Measurements from ENCODE around the gene GTF2A1L. TPM values are rescaled to one million over a fixed set of nuclear protein-coding genes. Genes with fewer than 3 reads are reported as not detected.

The GTF2A1L gene
- polyA plus RNA-seq, 2 of the 4 experiments (the other 2 are of a cell fraction): not detected

DNA sequence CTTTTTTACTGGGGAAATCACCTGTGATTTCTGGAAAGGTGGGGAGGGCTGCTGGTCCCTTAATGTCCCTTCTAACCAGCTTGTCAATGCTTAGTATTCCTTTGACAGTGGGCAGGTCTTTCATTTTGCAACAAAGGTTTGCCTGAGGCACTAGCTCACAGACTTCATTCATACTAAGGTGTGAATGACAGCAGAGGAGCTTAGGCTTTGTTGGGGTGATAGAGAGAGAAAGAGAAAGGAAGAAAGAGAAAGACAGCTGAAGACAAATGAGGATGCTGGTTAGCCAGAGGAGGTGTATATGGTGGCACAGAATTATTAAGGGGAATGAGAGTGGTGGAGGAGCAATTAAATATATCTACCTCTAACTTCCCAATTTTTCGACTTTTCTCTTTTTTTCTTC lies 28.9 kb upstream of the GTF2A1L start:
- TF ChIP-seq RNF2 (IDR thresholded peaks at IDR 0.05; ENCODE audit: borderline replicate concordance, low read depth) (no peak), FOSL2 (IDR thresholded peaks at IDR 0.05) (no peak), FOSL2 (CRISPR knock-in tag; IDR thresholded peaks at IDR 0.05) (no peak), ELK1 (IDR thresholded peaks at IDR 0.05; ENCODE audit: low read depth, low read length) (no peak), NPAS2 (CRISPR knock-in tag; IDR thresholded peaks at IDR 0.05; ENCODE audit: borderline replicate concordance) (no peak), SREBF2 (IDR thresholded peaks at IDR 0.05) (no peak), GATA3 (IDR thresholded peaks at IDR 0.05; ENCODE audit: borderline replicate concordance) (no peak), POLR2AphosphoS2 (conservative IDR thresholded peaks at IDR 0.05; ENCODE audit: low read length) (no peak), CBX2 (IDR thresholded peaks at IDR 0.05; ENCODE audit: borderline replicate concordance, low read depth) (no peak), HES2 (IDR thresholded peaks at IDR 0.05) (no peak), HOXB13 (CRISPR knock-in tag; IDR thresholded peaks at IDR 0.05; ENCODE audit: low read depth) (no peak), JUN (IDR thresholded peaks at IDR 0.05) (no peak), RAD21 (conservative IDR thresholded peaks at IDR 0.05 in 1 of 2, IDR thresholded peaks at IDR 0.05 in 1 of 2) (no peak), NFE2L2 (conservative IDR thresholded peaks at IDR 0.05; ENCODE audit: low read length) (no peak), EP300 (IDR thresholded peaks at IDR 0.05) (no peak), HDAC2 (IDR thresholded peaks at IDR 0.05) (no peak), ZSCAN20 (CRISPR knock-in tag; IDR thresholded peaks at IDR 0.05) (no peak), ESRRA (IDR thresholded peaks at IDR 0.05; ENCODE audit: borderline replicate concordance, low read length) (no peak), HEYL (CRISPR knock-in tag; IDR thresholded peaks at IDR 0.05) (no peak)
- TF ChIP-seq, protein P1, sequence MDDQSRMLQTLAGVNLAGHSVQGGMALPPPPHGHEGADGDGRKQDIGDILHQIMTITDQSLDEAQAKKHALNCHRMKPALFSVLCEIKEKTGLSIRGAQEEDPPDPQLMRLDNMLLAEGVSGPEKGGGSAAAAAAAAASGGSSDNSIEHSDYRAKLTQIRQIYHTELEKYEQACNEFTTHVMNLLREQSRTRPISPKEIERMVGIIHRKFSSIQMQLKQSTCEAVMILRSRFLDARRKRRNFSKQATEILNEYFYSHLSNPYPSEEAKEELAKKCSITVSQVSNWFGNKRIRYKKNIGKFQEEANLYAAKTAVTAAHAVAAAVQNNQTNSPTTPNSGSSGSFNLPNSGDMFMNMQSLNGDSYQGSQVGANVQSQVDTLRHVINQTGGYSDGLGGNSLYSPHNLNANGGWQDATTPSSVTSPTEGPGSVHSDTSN (IDR thresholded peaks at IDR 0.05): no peak
- WGBS (ENCODE audit: missing lambda C conversion rate): 46% methylated on average over 1 of the region's 1 CpG
- Histone ChIP-seq H3K9me3 (no peaks in the 10 kb centered on the region), H3K4me1 (no peaks in the 10 kb centered on the region), H3K4me3 (no peak overlapping the region), H3K27ac (no peak overlapping the region), H3K4me2 (peak overlapping the region; percentile 22)
- DNase-seq (ENCODE audit: low read depth in 1 of 2, low spot score in 1 of 2) (no peak), ATAC-seq (peak in 1 of 2 experiments; percentile 30; a peak in 1 of 6 replicates), FAIRE-seq (no peak)
- POLR2A ChIA-PET: no interaction called here
- CTCF ChIA-PET: interaction anchor here (0.6 to 3.7 kb wide), 21 partner anchors 11 to 1843 kb away, joined by 3 to 27 read pairs (median 3); no protein-coding TSS in a partner anchor

GRCh38 chr2:48589170-48589767 lies 28.4 kb upstream of the GTF2A1L start:
- ATAC-seq: peak; percentile 51 to 79; a peak in 4 of 6 replicates
- H3K9me3 ChIP-seq: no peaks in the 10 kb centered on the region
- peak; percentile 44 to 54 for DNase-seq (ENCODE audit: low read depth in 1 of 2, low spot score in 1 of 2)
- no peaks in the 10 kb centered on the region for H3K4me1 ChIP-seq
- H3K4me2 ChIP-seq: peak overlapping the region; percentile 22
- ChIA-PET CTCF (interaction anchor here (0.6 to 3.7 kb wide), 18 partner anchors 11 to 1842 kb away, joined by 3 to 27 read pairs (median 4); no protein-coding TSS in a partner anchor), POLR2A (no interaction called here)
- TF ChIP-seq RAD21 (conservative IDR thresholded peaks at IDR 0.05 in 1 of 2, IDR thresholded peaks at IDR 0.05 in 1 of 2): peak; percentile 74 to 78
- no peak for TF ChIP-seq HMGXB4 (CRISPR knock-in tag; IDR thresholded peaks at IDR 0.05; ENCODE audit: borderline replicate concordance)
- TF ChIP-seq SMC3 (IDR thresholded peaks at IDR 0.05): peak; percentile 71
- no peak for TF ChIP-seq MYC (IDR thresholded peaks at IDR 0.05; ENCODE audit: borderline replicate concordance, low read length)
- TF ChIP-seq, protein P2, sequence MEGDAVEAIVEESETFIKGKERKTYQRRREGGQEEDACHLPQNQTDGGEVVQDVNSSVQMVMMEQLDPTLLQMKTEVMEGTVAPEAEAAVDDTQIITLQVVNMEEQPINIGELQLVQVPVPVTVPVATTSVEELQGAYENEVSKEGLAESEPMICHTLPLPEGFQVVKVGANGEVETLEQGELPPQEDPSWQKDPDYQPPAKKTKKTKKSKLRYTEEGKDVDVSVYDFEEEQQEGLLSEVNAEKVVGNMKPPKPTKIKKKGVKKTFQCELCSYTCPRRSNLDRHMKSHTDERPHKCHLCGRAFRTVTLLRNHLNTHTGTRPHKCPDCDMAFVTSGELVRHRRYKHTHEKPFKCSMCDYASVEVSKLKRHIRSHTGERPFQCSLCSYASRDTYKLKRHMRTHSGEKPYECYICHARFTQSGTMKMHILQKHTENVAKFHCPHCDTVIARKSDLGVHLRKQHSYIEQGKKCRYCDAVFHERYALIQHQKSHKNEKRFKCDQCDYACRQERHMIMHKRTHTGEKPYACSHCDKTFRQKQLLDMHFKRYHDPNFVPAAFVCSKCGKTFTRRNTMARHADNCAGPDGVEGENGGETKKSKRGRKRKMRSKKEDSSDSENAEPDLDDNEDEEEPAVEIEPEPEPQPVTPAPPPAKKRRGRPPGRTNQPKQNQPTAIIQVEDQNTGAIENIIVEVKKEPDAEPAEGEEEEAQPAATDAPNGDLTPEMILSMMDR (IDR thresholded peaks at IDR 0.05): peak; percentile 84
- TF ChIP-seq RCOR1 (IDR thresholded peaks at IDR 0.05; ENCODE audit: low read depth, low read length): no peak
- TF ChIP-seq, protein P3, sequence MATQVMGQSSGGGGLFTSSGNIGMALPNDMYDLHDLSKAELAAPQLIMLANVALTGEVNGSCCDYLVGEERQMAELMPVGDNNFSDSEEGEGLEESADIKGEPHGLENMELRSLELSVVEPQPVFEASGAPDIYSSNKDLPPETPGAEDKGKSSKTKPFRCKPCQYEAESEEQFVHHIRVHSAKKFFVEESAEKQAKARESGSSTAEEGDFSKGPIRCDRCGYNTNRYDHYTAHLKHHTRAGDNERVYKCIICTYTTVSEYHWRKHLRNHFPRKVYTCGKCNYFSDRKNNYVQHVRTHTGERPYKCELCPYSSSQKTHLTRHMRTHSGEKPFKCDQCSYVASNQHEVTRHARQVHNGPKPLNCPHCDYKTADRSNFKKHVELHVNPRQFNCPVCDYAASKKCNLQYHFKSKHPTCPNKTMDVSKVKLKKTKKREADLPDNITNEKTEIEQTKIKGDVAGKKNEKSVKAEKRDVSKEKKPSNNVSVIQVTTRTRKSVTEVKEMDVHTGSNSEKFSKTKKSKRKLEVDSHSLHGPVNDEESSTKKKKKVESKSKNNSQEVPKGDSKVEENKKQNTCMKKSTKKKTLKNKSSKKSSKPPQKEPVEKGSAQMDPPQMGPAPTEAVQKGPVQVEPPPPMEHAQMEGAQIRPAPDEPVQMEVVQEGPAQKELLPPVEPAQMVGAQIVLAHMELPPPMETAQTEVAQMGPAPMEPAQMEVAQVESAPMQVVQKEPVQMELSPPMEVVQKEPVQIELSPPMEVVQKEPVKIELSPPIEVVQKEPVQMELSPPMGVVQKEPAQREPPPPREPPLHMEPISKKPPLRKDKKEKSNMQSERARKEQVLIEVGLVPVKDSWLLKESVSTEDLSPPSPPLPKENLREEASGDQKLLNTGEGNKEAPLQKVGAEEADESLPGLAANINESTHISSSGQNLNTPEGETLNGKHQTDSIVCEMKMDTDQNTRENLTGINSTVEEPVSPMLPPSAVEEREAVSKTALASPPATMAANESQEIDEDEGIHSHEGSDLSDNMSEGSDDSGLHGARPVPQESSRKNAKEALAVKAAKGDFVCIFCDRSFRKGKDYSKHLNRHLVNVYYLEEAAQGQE (IDR thresholded peaks at IDR 0.05): no peak
- H3K4me3 ChIP-seq: no peak overlapping the region
- no peak overlapping the region for H3K27ac ChIP-seq
- WGBS (ENCODE audit: missing lambda C conversion rate): 2% methylated on average over 5 of the region's 5 CpGs
- FAIRE-seq: peak; percentile 74
